Esophagus muscularis mucosa (tissue), 3 donors: ENCODE measurements around the gene MPRIP.

Source experiments
- POLR2A ChIP-seq: fragments of 450-650 bp; IDR thresholded peaks from one replicate; pipeline ENCODE4 v1.6.1; 2017; ENCODE audit warnings: antibody characterized with exemption, moderate library complexity, mild to moderate bottlenecking, low read depth
- TF ChIP-seq, protein P1 (sequence below), 3 experiments: fragments of 200-600 bp in 2 of 3; fragments of 450-650 bp in 1 of 3; sonication (generic) in 2 of 3; IDR thresholded peaks; one replicate each; pipeline ENCODE4 v1.5.1; 2017 to 2019; ENCODE audit warnings: antibody characterized with exemption in 3 of 3, mild to moderate bottlenecking in 2 of 3, moderate library complexity in 1 of 3

GRCh38 chr17:17224137-17224536 lies 181.9 kb downstream of the MPRIP start:
- TF ChIP-seq, protein P1, sequence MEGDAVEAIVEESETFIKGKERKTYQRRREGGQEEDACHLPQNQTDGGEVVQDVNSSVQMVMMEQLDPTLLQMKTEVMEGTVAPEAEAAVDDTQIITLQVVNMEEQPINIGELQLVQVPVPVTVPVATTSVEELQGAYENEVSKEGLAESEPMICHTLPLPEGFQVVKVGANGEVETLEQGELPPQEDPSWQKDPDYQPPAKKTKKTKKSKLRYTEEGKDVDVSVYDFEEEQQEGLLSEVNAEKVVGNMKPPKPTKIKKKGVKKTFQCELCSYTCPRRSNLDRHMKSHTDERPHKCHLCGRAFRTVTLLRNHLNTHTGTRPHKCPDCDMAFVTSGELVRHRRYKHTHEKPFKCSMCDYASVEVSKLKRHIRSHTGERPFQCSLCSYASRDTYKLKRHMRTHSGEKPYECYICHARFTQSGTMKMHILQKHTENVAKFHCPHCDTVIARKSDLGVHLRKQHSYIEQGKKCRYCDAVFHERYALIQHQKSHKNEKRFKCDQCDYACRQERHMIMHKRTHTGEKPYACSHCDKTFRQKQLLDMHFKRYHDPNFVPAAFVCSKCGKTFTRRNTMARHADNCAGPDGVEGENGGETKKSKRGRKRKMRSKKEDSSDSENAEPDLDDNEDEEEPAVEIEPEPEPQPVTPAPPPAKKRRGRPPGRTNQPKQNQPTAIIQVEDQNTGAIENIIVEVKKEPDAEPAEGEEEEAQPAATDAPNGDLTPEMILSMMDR (IDR thresholded peaks at IDR 0.05) = no peak
- TF ChIP-seq POLR2A = no peak
